Activated CD4-positive, alpha-beta T cell treated with anti-CD3 and anti-CD28 coated beads for 1 hour (primary cell): Measurements from ENCODE around the gene GRIN2A.

ENCODE experiments used
- DNase-seq: peaks from one replicate; pipeline ENCODE4 v3.0.0-alpha.2; 2020

GRIN2A gene

GRCh38 chr16:10182222-10183053 is at the start of gene GRIN2A:
Gene GRIN2A (minus strand): TSS chr16:10182428. CDS start chr16:10180411, 2,017 bp downstream.
- DNase-seq: no peak

- no peak for DNase-seq
Measured at GRCh38 chr16:10231563-10231962, 49.3 kb upstream of the GRIN2A start.

DNA sequence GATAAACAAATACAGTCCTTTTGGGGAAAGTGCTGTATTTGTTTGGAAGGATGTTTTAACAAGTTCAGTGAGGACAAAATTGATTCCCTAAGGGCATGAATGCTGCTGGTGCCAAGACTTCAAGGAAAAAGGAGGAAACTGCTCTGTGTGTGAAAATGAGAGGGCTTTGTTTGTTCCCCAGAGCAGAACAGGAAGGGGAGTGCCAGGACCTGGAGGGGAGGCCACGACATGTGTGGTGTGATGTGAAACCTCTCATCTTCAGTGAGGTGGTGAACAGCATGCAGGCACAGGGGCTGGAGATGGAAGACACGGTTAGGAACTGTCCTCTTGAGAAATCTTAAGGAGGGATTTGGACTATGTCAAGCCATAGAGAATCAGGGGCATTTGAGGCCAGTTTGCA is 46.6 kb upstream of the GRIN2A start:
- no peak for DNase-seq

GRCh38 chr16:10226987-10227306 is 44.7 kb upstream of the GRIN2A start:
- DNase-seq: no peak

- DNase-seq: no peak
Measured at GRCh38 chr16:10226141-10226986, 44.1 kb upstream of the GRIN2A start.

GRCh38 chr16:10225653-10226052 is 43.4 kb upstream of the GRIN2A start:
- DNase-seq: no peak

- DNase-seq: no peak
Measured at GRCh38 chr16:10224850-10225249, 42.6 kb upstream of the GRIN2A start.

GRCh38 chr16:10220942-10221341 is 38.7 kb upstream of the GRIN2A start:
- DNase-seq: no peak

- DNase-seq: no peak
Measured at GRCh38 chr16:10219742-10220141, 37.5 kb upstream of the GRIN2A start.

DNA sequence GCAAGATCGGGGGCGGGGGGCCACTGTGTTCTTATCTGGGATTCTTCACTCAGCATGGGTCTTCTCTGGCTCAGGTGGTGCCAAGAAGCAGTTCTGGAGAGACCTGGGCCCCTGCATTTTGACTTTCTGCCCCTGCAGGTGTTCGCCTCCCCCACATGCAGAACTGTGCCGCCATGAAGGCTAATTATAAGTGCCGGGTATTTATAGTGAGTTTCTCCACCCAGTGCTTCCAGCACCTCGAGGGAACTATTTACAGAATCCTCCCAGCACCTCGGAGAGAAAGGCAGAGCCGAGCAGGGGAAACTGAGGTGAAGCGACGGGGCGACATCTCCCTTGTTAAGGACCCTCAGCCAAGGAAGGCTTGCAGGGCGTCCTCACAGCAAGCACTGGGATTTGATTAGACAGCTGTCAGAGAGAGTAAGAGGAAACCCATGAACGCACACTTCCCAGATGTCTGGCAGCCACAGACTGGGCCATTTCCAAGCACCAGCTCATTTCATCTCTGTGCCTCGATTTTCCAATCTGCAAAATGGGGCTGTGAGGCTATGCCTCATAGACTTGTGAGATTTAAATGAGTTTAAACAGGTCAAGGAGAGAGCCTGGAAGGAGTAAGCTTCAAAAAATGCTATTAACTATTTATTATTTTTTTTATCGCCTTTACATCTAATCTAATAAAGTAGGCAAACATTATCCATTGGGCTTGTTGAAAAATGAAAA is 36.4 kb upstream of the GRIN2A start:
- no peak for DNase-seq

DNA sequence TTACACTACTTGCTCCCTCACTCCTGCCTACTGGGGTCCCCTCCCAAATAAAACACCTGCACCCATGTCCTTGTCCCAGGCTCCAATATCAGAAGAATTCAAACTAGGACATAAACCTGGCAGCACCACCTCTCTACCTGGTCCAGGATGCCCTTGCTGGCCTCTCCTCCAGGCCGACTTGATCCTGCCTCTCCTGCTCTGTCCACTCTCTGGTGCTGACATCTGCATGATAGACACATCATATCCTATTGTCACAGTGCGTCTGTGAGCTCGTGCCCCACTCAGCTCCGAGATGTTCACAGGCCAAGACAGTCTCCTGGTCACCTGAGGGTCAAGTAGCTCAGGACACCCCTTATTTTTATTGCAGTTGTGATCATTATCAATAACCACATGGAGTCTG is 31.5 kb upstream of the GRIN2A start:
- DNase-seq: no peak

- no peak for DNase-seq
Measured at GRCh38 chr16:10210944-10211343, 28.7 kb upstream of the GRIN2A start.

DNA sequence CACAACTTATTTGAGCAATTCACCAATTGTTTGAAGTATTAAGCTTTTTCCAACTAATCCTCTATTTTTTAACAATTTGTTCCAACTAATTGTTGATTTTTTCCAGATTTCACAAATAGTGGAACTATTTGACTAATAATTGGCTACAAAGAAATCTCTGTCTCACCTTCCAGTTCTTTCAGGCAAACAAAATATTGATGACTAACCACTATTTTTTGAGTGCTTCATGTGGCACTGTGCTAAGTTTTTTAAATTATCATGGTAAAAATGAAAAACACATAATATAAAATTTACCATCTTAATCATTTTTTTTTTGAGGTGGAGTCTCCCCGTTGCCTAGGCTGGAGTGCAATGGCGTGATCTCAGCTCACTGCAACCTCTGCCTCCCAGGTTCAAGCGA is 24.6 kb upstream of the GRIN2A start:
- DNase-seq: no peak

DNA sequence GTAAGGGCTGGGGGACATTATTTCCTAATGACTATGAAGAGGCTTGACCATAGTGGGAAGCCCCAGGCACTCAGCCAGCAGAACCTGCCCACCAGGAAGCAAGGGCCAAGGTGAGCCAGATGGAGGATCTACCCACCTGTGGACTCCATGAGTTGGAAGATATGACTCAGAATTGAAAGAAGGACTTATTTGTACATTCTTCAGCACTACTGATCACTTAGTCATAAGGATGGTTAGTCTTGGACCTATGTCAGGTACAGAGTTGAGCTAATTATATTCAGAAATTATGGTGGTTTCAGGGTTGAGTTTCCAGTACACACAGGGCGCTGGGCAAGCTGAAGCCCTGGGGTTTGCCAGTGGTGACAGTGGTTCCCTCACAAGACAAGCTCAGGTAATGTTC is 24.0 kb upstream of the GRIN2A start:
- no peak for DNase-seq

GRCh38 chr16:10205688-10206087 is 23.5 kb upstream of the GRIN2A start:
- DNase-seq: no peak

GRCh38 chr16:10202649-10203048 is 20.4 kb upstream of the GRIN2A start:
- DNase-seq: no peak

GRCh38 chr16:10200637-10201586 is 18.7 kb upstream of the GRIN2A start:
- no peak for DNase-seq

DNA sequence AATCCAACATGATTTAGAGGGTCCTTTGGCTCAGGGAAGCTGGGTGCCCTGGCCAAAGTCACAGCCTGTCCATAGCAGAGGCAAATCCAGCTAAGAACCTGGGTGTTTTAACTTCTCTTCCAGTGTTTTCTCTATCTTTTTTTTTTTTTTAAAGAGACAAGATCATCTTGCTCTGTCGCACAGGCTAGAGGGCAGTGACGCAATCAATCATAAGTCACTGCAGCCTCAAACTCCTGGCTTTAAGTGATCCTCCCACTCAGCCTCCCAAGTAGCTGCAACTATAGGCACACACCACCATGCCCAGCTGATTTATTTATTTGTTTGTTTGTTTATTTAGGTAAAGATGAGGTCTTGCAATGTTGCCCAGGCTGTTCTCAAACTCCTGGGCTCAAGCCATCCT is 14.8 kb upstream of the GRIN2A start:
- no peak for DNase-seq

DNA sequence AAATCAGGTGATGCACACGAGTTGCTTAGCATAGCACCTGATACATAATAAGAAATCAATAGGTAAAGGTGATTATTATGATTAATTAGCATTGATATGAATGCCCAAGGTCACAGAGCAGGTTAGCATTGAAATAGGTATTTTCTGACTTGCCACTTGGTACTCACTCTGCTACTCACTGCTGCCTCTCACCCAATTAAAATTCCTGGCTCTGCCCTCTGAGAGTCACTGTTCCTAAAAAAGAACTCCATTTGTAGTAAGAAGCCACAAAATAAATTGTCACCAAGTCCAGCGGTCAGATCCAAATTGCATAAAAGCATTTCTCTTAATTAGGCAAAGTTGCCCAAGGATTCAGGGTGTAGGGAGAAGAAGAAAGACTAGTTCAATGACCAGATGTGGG is 8.9 kb upstream of the GRIN2A start:
- DNase-seq: no peak

GRCh38 chr16:10189861-10190390 is 7.7 kb upstream of the GRIN2A start:
- DNase-seq: no peak

- DNase-seq: no peak
Measured at GRCh38 chr16:10188236-10188635, 6.0 kb upstream of the GRIN2A start.
